Osteoblast (primary cell): Measurements from ENCODE around the gene C13orf46. TPM values are rescaled to one million over a fixed set of nuclear protein-coding genes. Genes with fewer than 3 reads are reported as not detected.
A peak's percentile ranks its signal among the peaks of the same experiment; 100 is the strongest.
"Not testable (repeated sequence)": the region's sequence is repeated elsewhere in the genome, so short reads cannot be mapped to it uniquely, and the experiment has no call there.

Experiments used
- DNase-seq: peaks from one replicate; pipeline ENCODE4 v3.0.0; 2011; ENCODE audit warnings: low spot score, mixed read lengths; ENCODE audit not compliant: insufficient read length; ENCODE audit errors: missing footprints
- H2AFZ ChIP-seq: 2 replicates; pipeline ENCODE4 v1.6.0; 2011; ENCODE audit warnings: mild to moderate bottlenecking, low read length
- H3K27ac ChIP-seq: 2 replicates; pipeline ENCODE4 v1.5.1; 2011; ENCODE audit warnings: mild to moderate bottlenecking, low read depth, low read length, moderate library complexity
- H3K27me3 ChIP-seq: 2 replicates; pipeline ENCODE4 v1.6.0; 2012; ENCODE audit warnings: mild to moderate bottlenecking, control low read depth, inconsistent platforms, low read length, moderate library complexity; ENCODE audit not compliant: insufficient read depth
- H3K36me3 ChIP-seq: 2 replicates; pipeline ENCODE4 v1.5.1; 2011; ENCODE audit warnings: mild to moderate bottlenecking, low read length, control low read depth, moderate library complexity; ENCODE audit not compliant: insufficient read depth
- H3K4me1 ChIP-seq: 2 replicates; pipeline ENCODE4 v1.5.1; 2011; ENCODE audit warnings: mild to moderate bottlenecking, low read length, control low read depth, moderate library complexity; ENCODE audit not compliant: insufficient read depth
- H3K4me2 ChIP-seq: 2 replicates; pipeline ENCODE4 v1.6.0; 2011; ENCODE audit warnings: mild to moderate bottlenecking, low read length; ENCODE audit not compliant: insufficient read depth
- H3K4me3 ChIP-seq: fragments of 200-600 bp; sonication (generic); 3 replicates; pipeline ENCODE4 v1.5.1; 2012; ENCODE audit warnings: mild to moderate bottlenecking, low read length, inconsistent platforms; ENCODE audit not compliant: insufficient read depth
- H3K79me2 ChIP-seq: 2 replicates; pipeline ENCODE4 v1.6.0; 2012; ENCODE audit warnings: mild to moderate bottlenecking, low read length, control low read depth, inconsistent platforms; ENCODE audit not compliant: insufficient read depth
- H3K9me3 ChIP-seq: 2 replicates; pipeline ENCODE4 v1.5.1; 2011; ENCODE audit warnings: low read depth, low read length, control low read depth
- H4K20me1 ChIP-seq: 2 replicates; pipeline ENCODE4 v1.6.0; 2012; ENCODE audit warnings: mild to moderate bottlenecking, low read length, control low read depth; ENCODE audit not compliant: insufficient read depth
- CTCF ChIP-seq: IDR thresholded peaks from 2 replicates; pipeline ENCODE4 v1.5.1; 2011; ENCODE audit warnings: mild to moderate bottlenecking, low read depth, low read length, moderate library complexity; ENCODE audit errors: extremely low read depth
- total RNA-seq: library from RNA; depleted of rRNA; stranded (reverse); fragments of >200 nt; gene quantifications from 2 replicates; pipeline ENCODE4 v1.2.3, GENCODE V29; 2012

Gene C13orf46
- total RNA-seq, 1 donor, result 0.36 TPM

GRCh38 chr13:113916330-113916815, 57.5 kb downstream of the C13orf46 start:
- Histone ChIP-seq H3K27ac (no peak overlapping the region), H3K4me2 (no peak overlapping the region), H3K4me3 (no peak overlapping the region), H4K20me1 (no peaks in the 10 kb centered on the region), H3K79me2 (no peaks in the 10 kb centered on the region), H3K36me3 (no peaks in the 10 kb centered on the region), H2AFZ (no peak overlapping the region), H3K4me1 (peaks cover 14% of the 10 kb centered on the region), H3K9me3 (peaks cover 8% of the 10 kb centered on the region), H3K27me3 (no peaks in the 10 kb centered on the region)
- DNase-seq, result no peak
- no peak for TF ChIP-seq CTCF

GRCh38 chr13:113915786-113916329, 58.0 kb downstream of the C13orf46 start:
- Histone ChIP-seq H2AFZ (no peak overlapping the region), H3K9me3 (peaks cover 8% of the 10 kb centered on the region), H3K4me3 (no peak overlapping the region), H3K36me3 (no peaks in the 10 kb centered on the region), H3K79me2 (no peaks in the 10 kb centered on the region), H3K4me1 (peaks cover 14% of the 10 kb centered on the region), H4K20me1 (no peaks in the 10 kb centered on the region), H3K27me3 (no peaks in the 10 kb centered on the region), H3K4me2 (no peak overlapping the region), H3K27ac (peak overlapping the region; percentile 5)
- DNase-seq, result no peak
- no peak for TF ChIP-seq CTCF

- no peaks in the 10 kb centered on the region for H3K36me3 ChIP-seq
- H2AFZ ChIP-seq, result no peak overlapping the region
- no peak overlapping the region for H3K4me2 ChIP-seq
- H3K9me3 ChIP-seq, result peaks cover 8% of the 10 kb centered on the region
- no peak overlapping the region for H3K4me3 ChIP-seq
- no peaks in the 10 kb centered on the region for H4K20me1 ChIP-seq
- no peaks in the 10 kb centered on the region for H3K79me2 ChIP-seq
- H3K4me1 ChIP-seq, result peaks cover 14% of the 10 kb centered on the region
- no peaks in the 10 kb centered on the region for H3K27me3 ChIP-seq
- TF ChIP-seq CTCF, result no peak
- H3K27ac ChIP-seq, result no peak overlapping the region
- DNase-seq, result no peak
Observed at GRCh38 chr13:113915012-113915763, 58.7 kb downstream of the C13orf46 start.

GRCh38 chr13:113914333-113915011, 59.4 kb downstream of the C13orf46 start:
- Histone ChIP-seq H3K4me3 (no peak overlapping the region), H2AFZ (no peak overlapping the region), H3K79me2 (no peaks in the 10 kb centered on the region), H3K36me3 (no peaks in the 10 kb centered on the region), H3K4me1 (peaks cover 14% of the 10 kb centered on the region), H4K20me1 (no peaks in the 10 kb centered on the region), H3K4me2 (peak overlapping the region; percentile 64), H3K27ac (no peak overlapping the region), H3K27me3 (no peaks in the 10 kb centered on the region), H3K9me3 (peaks cover 8% of the 10 kb centered on the region)
- TF ChIP-seq CTCF, result no peak
- DNase-seq, result no peak

- not testable (repeated sequence) for H3K27me3 ChIP-seq, H3K4me3 ChIP-seq, DNase-seq, H3K9me3 ChIP-seq, H3K36me3 ChIP-seq, H3K79me2 ChIP-seq, H2AFZ ChIP-seq, H4K20me1 ChIP-seq
- Histone ChIP-seq H3K4me1 (peaks cover 14% of the 10 kb centered on the region), H3K4me2 (peak overlapping the region; percentile 64), H3K27ac (peak overlapping the region; percentile 58)
Observed at GRCh38 chr13:113913838-113914237, 60.0 kb downstream of the C13orf46 start.
